Measurements from ENCODE around the gene RAB28. TPM values are rescaled to one million over a fixed set of nuclear protein-coding genes. Genes with fewer than 3 reads are reported as not detected.

RAB28 gene
- total RNA-seq, 3 donors from 2014 or later = 13.0 to 23.6 (median 14.5) TPM

DNA sequence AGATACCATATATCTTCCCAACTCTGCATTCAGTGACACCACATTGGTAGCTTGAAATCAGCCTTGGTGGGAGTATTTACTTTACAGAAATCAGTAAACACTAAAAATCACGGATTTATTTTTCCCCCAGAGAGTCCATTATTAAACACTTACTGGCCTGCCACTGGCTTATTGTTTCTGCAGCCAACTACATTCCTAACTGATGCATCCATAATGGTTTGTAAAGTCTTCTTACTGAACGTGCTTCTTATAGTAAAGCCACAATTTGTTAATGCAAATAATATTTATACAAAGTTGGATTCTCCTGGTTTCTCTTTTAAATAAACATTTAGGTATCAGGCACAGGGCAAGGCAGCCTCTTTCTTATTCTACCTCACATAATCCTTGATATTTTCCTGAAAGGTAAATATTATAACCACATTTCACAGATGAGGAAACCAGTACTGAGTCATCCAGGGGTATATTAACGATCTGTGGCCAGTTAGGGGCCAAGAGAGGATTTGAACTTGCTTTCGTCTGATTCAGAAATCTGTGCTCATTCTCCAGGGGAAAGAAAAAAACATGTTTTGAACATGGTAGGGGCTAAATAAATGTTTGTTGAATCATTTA, 136.5 kb downstream of the RAB28 start:
- no peaks in the 10 kb centered on the region for H3K4me1 ChIP-seq (ENCODE audit: low read depth)
- intact Hi-C loops (cut with DNase I, micrococcal nuclease) = no loop called here
- H3K36me3 ChIP-seq (ENCODE audit: low read depth) = no peaks in the 10 kb centered on the region
- no peaks in the 10 kb centered on the region for H3K9me3 ChIP-seq
- TF ChIP-seq, protein P1, sequence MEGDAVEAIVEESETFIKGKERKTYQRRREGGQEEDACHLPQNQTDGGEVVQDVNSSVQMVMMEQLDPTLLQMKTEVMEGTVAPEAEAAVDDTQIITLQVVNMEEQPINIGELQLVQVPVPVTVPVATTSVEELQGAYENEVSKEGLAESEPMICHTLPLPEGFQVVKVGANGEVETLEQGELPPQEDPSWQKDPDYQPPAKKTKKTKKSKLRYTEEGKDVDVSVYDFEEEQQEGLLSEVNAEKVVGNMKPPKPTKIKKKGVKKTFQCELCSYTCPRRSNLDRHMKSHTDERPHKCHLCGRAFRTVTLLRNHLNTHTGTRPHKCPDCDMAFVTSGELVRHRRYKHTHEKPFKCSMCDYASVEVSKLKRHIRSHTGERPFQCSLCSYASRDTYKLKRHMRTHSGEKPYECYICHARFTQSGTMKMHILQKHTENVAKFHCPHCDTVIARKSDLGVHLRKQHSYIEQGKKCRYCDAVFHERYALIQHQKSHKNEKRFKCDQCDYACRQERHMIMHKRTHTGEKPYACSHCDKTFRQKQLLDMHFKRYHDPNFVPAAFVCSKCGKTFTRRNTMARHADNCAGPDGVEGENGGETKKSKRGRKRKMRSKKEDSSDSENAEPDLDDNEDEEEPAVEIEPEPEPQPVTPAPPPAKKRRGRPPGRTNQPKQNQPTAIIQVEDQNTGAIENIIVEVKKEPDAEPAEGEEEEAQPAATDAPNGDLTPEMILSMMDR (IDR thresholded peaks at IDR 0.05) = no peak
- ATAC-seq = no peak
- no peak for DNase-seq
- H3K4me3 ChIP-seq = no peak overlapping the region

DNA sequence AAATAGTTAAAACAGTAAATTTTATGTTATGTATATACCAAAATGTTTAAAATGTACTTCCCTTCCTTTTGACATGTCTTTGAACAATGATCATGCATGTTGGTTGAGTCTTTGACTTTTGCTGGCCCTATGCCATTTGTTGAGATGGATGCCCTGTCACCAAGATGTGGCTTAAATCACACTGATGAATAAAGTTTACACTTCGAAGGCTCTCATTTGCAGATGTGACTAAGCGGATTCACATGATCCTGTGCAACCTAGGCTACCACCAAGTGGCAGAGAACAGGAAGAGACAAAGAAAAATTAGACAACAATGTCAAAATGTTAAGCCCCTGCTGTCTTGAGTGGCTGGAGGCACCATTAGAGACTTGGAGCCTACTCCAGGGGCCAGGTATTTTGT, 139.9 kb downstream of the RAB28 start:
- no peak for DNase-seq
- TF ChIP-seq, protein P1 (IDR thresholded peaks at IDR 0.05) = no peak
- no peak for ATAC-seq
- Histone ChIP-seq H3K36me3 (ENCODE audit: low read depth) (no peaks in the 10 kb centered on the region), H3K4me1 (ENCODE audit: low read depth) (no peaks in the 10 kb centered on the region), H3K4me3 (no peak overlapping the region), H3K9me3 (no peaks in the 10 kb centered on the region)
- intact Hi-C loops (cut with DNase I, micrococcal nuclease) = no loop called here

DNA sequence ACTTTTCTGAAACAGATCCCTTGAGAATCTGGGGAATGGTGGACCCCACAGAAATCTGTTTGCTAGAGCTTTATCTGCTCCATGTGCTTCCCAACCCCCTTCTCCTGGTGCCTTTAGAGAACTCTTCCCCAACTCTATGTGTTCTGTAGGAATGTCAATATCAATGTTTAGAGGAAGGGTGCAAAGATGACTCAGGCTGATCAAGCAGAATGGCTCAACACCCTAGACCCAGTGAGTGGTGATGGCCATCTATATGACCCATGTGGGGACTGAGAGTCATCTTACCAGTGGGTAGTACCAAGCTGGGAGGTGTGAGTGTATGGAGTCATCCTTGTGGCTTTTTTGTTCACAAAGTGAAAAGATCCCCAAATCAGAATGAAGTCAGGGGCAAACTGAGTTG, 143.5 kb downstream of the RAB28 start:
- DNase-seq (no peak), ATAC-seq (no peak)
- intact Hi-C loops (cut with DNase I, micrococcal nuclease) = no loop called here
- Histone ChIP-seq H3K36me3 (ENCODE audit: low read depth) (no peaks in the 10 kb centered on the region), H3K4me3 (no peak overlapping the region), H3K9me3 (no peaks in the 10 kb centered on the region), H3K4me1 (ENCODE audit: low read depth) (no peaks in the 10 kb centered on the region)
- TF ChIP-seq, protein P1 (IDR thresholded peaks at IDR 0.05) = no peak

DNA sequence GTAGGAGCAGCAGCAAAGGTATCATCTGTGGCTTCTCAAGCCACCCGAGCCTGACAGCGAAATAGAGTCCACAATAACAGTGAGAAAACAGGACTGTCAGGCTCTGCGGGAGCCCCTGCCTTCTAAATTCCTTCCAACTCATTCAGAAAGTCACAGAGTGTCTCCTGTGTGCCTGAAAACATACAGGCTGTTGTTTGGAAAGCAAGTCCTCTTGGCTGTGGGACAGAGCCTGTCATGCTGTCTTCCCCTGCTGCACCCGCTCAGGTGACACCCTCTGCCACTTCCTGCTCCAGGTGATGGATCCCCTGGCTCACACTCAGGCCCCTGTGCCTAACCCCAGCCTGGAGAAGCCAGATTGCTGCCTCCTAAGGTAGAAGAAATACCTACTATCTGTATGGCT, 152.3 kb downstream of the RAB28 start:
- DNase-seq = no peak
- TF ChIP-seq, protein P1 (IDR thresholded peaks at IDR 0.05) = no peak
- ATAC-seq = no peak
- intact Hi-C loops (cut with DNase I, micrococcal nuclease) = no loop called here
- no peaks in the 10 kb centered on the region for H3K36me3 ChIP-seq (ENCODE audit: low read depth)
- no peak overlapping the region for H3K4me3 ChIP-seq
- no peaks in the 10 kb centered on the region for H3K4me1 ChIP-seq (ENCODE audit: low read depth)
- no peaks in the 10 kb centered on the region for H3K9me3 ChIP-seq

DNA sequence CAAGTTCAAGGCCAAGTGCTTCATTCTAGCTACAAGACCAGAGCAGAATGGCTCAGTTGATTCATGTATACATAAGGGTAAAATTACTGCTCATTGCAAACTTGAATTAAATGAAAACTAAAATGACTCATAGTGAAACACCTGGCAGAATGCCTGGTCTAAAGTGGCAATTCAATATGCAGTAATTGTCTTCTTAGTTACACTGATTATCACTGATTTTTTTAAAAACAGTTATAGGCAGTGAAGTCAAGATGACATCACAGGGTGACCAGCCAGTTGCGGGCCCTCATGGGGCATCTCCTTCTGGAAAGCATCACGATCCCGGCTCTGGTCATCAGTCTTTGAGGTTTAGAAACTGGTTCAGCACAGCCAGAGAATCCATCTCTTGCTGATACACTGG, 154.2 kb downstream of the RAB28 start:
- Histone ChIP-seq H3K4me1 (ENCODE audit: low read depth) (no peaks in the 10 kb centered on the region), H3K36me3 (ENCODE audit: low read depth) (no peaks in the 10 kb centered on the region), H3K4me3 (no peak overlapping the region), H3K9me3 (no peaks in the 10 kb centered on the region)
- intact Hi-C loops (cut with DNase I, micrococcal nuclease) = no loop called here
- ATAC-seq = peak; percentile 25
- TF ChIP-seq, protein P1 (IDR thresholded peaks at IDR 0.05) = no peak
- DNase-seq = no peak

Data from mucosa of descending colon (tissue), 3 donors.